ENCODE data around the gene HAPLN3. TPM values are rescaled to one million over a fixed set of nuclear protein-coding genes. Genes with fewer than 3 reads are reported as not detected.

HAPLN3 gene
- total and polyA plus RNA-seq, 2 donors (not counting 3 experiments of a cell fraction or from before 2014, with no cell fraction given): 57.6 to 130 TPM

GRCh38 chr15:88899251-88899650 lies 3.9 kb upstream of the HAPLN3 start:
- H2AFZ ChIP-seq (ENCODE audit: low read depth, low read length): no peak overlapping the region
- no peak for TF ChIP-seq POLR2AphosphoS5 (IDR thresholded peaks at IDR 0.05; ENCODE audit: insufficient read depth, low read depth, low read length)
- TF ChIP-seq, protein P1, sequence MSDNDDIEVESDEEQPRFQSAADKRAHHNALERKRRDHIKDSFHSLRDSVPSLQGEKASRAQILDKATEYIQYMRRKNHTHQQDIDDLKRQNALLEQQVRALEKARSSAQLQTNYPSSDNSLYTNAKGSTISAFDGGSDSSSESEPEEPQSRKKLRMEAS (IDR thresholded peaks at IDR 0.05; ENCODE audit: insufficient read depth, insufficient read length): no peak
- TF ChIP-seq EZH2 (IDR thresholded peaks at IDR 0.05; ENCODE audit: borderline replicate concordance, low read depth, low read length, severe bottlenecking): no peak
- POLR2A ChIA-PET: no interaction called here
- no peak overlapping the region for H3K9ac ChIP-seq (replicated peaks; ENCODE audit: extremely low read depth, insufficient read depth, low read length)
- H3K27ac ChIP-seq (ENCODE audit: insufficient read depth, low read depth, low read length): no peak overlapping the region
- no peaks in the 10 kb centered on the region for H3K27me3 ChIP-seq (ENCODE audit: control insufficient read depth in 2 of 2, insufficient read depth in 2 of 2, low read length in 2 of 2)
- H3K9me3 ChIP-seq (replicated peaks; ENCODE audit: control insufficient read depth, insufficient read depth, low read length): no peaks in the 10 kb centered on the region
- CTCF ChIA-PET: interaction anchor here (1.2 to 2.1 kb wide), 2 partner anchors 20 to 308 kb away, joined by 4 to 9 read pairs; no protein-coding TSS in a partner anchor
- no TSS peak for BruUV-seq (replicated peaks)
- no peaks in the 10 kb centered on the region for H3K36me3 ChIP-seq (ENCODE audit: control insufficient read depth in 2 of 2, extremely low read depth in 1 of 2, insufficient read depth in 2 of 2, low read length in 2 of 2)
- intact Hi-C loops (cut with micrococcal nuclease) (loop anchor here (5.0 kb wide), 2 partner anchors 252 to 433 kb away; partner anchors contain the start of gene POLG), dilution Hi-C loops (cut with MboI; ENCODE audit: extremely low pct_ligation_motif_present, low sequenced_read_pairs) (no loop called here)
- no peak for FAIRE-seq
- no peaks in the 10 kb centered on the region for H4K20me1 ChIP-seq (replicated peaks; ENCODE audit: control insufficient read depth, extremely low read depth, insufficient read depth, low read length)
- H3K4me2 ChIP-seq (ENCODE audit: insufficient read depth, low read length): no peak overlapping the region
- H3K79me2 ChIP-seq (ENCODE audit: control insufficient read depth, insufficient read depth, low read length): no peaks in the 10 kb centered on the region
- no peak for DNase-seq (ENCODE audit: low read depth, low spot score)
- H3K4me1 ChIP-seq (ENCODE audit: control insufficient read depth, extremely low read depth, insufficient read depth, low read length): peaks cover 33% of the 10 kb centered on the region
- no peak overlapping the region for H3K4me3 ChIP-seq (replicated peaks in 1 of 3; ENCODE audit: insufficient read depth in 1 of 3, low read depth in 1 of 3, low read length in 3 of 3)
- no peaks in the 10 kb centered on the region for H3K9me1 ChIP-seq (replicated peaks; ENCODE audit: control insufficient read depth, extremely low read depth, insufficient read depth, low read length)

DNA sequence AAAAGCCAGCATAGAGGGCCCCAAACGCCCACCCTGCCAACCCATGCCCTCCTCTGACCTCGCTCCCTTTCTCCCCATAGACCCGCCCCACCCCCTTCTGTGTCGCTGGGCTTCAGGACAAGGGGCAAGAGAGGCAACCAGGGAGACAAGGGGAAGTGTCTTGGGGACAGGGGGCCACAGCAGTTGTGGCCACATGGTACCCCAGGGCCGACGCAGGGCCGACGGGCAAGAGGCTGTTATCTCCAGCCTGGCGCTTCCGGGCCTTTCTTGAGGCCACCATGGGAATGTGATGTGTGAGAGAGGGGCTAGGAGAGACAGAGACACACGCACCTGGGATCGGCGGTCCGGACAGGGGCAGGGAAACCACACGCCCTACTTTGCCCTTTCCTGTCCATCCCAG lies 3.4 kb upstream of the HAPLN3 start:
- no peaks in the 10 kb centered on the region for H3K9me3 ChIP-seq (replicated peaks; ENCODE audit: control insufficient read depth, insufficient read depth, low read length)
- no peaks in the 10 kb centered on the region for H3K27me3 ChIP-seq (ENCODE audit: control insufficient read depth in 2 of 2, insufficient read depth in 2 of 2, low read length in 2 of 2)
- ChIA-PET POLR2A (no interaction called here), CTCF (interaction anchor here (1.0 to 2.9 kb wide), 5 partner anchors 11 to 260 kb away, joined by 3 to 19 read pairs (median 3); partner anchors contain the start of gene ISG20)
- no peak overlapping the region for H3K4me3 ChIP-seq (replicated peaks in 1 of 3; ENCODE audit: insufficient read depth in 1 of 3, low read depth in 1 of 3, low read length in 3 of 3)
- H3K9ac ChIP-seq (replicated peaks; ENCODE audit: extremely low read depth, insufficient read depth, low read length): no peak overlapping the region
- H3K4me1 ChIP-seq (ENCODE audit: control insufficient read depth, extremely low read depth, insufficient read depth, low read length): peaks cover 36% of the 10 kb centered on the region
- dilution Hi-C loops (cut with MboI; ENCODE audit: extremely low pct_ligation_motif_present, low sequenced_read_pairs) (no loop called here), intact Hi-C loops (cut with micrococcal nuclease) (loop anchor here (5.0 kb wide), 2 partner anchors 251 to 434 kb away; partner anchors contain the start of gene POLG)
- TF ChIP-seq POLR2AphosphoS5 (IDR thresholded peaks at IDR 0.05; ENCODE audit: insufficient read depth, low read depth, low read length) (no peak), MYC (IDR thresholded peaks at IDR 0.05; ENCODE audit: low read depth, low read length) (no peak), FOS (IDR thresholded peaks at IDR 0.05; ENCODE audit: borderline replicate concordance, insufficient read depth, low read length) (no peak), GATA2 (IDR thresholded peaks at IDR 0.05; ENCODE audit: insufficient read depth, insufficient read length, low read depth, low read length) (no peak), POLR2A (IDR thresholded peaks at IDR 0.05; ENCODE audit: low read depth, low read length) (no peak), EZH2 (IDR thresholded peaks at IDR 0.05; ENCODE audit: borderline replicate concordance, low read depth, low read length, severe bottlenecking) (no peak), JUN (IDR thresholded peaks at IDR 0.05; ENCODE audit: borderline replicate concordance, insufficient read depth, insufficient read length, low read depth) (no peak)
- TF ChIP-seq, protein P1 (IDR thresholded peaks at IDR 0.05; ENCODE audit: insufficient read depth, insufficient read length): no peak
- TF ChIP-seq, protein P2, sequence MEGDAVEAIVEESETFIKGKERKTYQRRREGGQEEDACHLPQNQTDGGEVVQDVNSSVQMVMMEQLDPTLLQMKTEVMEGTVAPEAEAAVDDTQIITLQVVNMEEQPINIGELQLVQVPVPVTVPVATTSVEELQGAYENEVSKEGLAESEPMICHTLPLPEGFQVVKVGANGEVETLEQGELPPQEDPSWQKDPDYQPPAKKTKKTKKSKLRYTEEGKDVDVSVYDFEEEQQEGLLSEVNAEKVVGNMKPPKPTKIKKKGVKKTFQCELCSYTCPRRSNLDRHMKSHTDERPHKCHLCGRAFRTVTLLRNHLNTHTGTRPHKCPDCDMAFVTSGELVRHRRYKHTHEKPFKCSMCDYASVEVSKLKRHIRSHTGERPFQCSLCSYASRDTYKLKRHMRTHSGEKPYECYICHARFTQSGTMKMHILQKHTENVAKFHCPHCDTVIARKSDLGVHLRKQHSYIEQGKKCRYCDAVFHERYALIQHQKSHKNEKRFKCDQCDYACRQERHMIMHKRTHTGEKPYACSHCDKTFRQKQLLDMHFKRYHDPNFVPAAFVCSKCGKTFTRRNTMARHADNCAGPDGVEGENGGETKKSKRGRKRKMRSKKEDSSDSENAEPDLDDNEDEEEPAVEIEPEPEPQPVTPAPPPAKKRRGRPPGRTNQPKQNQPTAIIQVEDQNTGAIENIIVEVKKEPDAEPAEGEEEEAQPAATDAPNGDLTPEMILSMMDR (IDR thresholded peaks at IDR 0.05; ENCODE audit: extremely low read depth in 1 of 2, insufficient read depth in 1 of 2, low read depth in 1 of 2, low read length in 2 of 2): no peak
- H3K27ac ChIP-seq (ENCODE audit: insufficient read depth, low read depth, low read length): no peak overlapping the region
- DNase-seq (ENCODE audit: low read depth, low spot score): no peak
- H3K4me2 ChIP-seq (ENCODE audit: insufficient read depth, low read length): no peak overlapping the region
- H3K36me3 ChIP-seq (ENCODE audit: control insufficient read depth in 2 of 2, extremely low read depth in 1 of 2, insufficient read depth in 2 of 2, low read length in 2 of 2): no peaks in the 10 kb centered on the region
- H3K9me1 ChIP-seq (replicated peaks; ENCODE audit: control insufficient read depth, extremely low read depth, insufficient read depth, low read length): no peaks in the 10 kb centered on the region
- no peak for FAIRE-seq
- H4K20me1 ChIP-seq (replicated peaks; ENCODE audit: control insufficient read depth, extremely low read depth, insufficient read depth, low read length): no peaks in the 10 kb centered on the region
- BruUV-seq (replicated peaks): TSS peak; percentile 61
- H3K79me2 ChIP-seq (ENCODE audit: control insufficient read depth, insufficient read depth, low read length): no peaks in the 10 kb centered on the region
- no peak overlapping the region for H2AFZ ChIP-seq (ENCODE audit: low read depth, low read length)
